Activated T-cell treated with anti-CD3 and anti-CD28 coated beads for 1 hour (primary cell): ENCODE data around the gene ATG7.
"Not testable (repeated sequence)": the region's sequence is repeated elsewhere in the genome, so short reads cannot be mapped to it uniquely, and the experiment has no call there.

Experiments
- DNase-seq: peaks from one replicate; pipeline ENCODE4 v3.0.0-alpha.2; 2020; ENCODE audit warnings: low read depth

The ATG7 gene

DNA sequence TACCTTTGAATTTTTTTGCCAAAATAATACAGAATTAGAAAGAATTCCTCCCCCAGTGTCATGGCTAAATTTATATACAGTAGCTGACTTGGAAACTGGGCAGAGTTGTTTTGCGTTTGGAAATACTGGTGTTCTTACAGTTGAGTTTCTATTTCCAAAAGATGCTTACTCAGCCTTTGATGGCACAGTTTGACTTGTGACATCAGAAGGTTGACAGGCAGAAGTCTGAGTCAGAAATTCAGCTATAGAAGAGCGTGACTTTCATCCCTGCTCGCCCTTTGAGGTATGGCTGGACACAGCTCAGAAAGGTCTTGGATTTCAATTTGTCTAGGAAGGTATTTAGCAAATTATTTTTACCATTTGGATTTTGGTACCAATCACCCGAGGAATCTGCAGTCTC lies 195.7 kb downstream of the ATG7 start:
- no peak for DNase-seq

DNA sequence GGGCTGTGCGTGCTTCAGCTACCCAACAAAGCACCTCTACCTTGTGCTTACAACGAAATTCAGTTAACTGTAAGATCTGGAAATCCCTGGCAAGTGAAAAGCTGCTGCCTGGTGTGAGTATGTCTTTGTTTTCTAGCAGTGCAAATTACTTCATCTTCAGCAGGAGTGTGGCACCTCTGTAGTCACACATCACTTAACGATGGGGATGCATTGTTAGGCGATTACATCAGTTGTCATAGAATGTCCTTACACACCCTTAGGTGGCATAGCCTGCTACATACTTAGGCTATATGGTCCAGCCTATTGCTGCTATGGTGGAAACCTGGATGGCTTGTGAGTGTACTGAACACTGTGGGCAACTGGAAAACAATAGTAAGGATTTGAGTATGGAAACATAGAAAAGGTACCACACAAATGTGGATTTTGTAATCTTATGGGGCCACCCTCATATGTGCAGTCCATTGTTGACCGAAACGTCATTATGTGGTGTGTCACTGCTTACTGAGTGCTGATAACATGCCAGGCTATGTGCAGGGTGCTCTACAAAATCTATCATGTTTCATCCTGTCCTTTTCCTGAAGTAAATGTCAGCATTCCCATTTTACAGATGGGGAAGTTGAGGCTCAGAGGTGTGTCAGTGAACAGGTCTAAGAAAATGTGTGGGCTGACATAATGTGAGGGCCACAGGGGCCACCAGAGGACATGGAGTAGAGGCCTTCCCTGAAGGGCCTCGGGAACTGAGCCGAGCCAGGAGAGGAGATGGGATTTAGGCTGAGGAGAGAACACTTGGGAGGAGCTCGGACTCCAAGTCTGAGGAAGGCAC lies 198.0 kb downstream of the ATG7 start:
- no peak for DNase-seq

DNA sequence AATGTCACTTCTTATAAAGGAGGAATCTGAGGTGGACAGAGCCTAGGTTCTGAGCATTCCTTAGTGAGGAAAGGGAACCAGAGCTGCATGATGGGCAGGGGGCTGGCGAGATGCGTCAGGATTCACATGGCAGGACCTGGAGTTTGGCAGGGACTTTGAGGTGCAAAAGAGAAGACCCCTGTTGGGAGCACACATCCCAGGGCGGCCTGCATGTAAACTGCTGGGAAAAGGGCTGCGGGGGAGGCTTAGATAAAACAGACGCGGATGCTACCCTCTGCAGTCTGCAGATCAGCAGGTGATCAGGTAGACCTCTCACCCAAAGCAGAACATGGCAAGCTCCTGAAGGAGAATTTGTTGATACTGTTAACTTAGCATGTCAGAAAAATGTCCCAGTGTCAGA lies 203.1 kb downstream of the ATG7 start:
- DNase-seq = no peak

DNA sequence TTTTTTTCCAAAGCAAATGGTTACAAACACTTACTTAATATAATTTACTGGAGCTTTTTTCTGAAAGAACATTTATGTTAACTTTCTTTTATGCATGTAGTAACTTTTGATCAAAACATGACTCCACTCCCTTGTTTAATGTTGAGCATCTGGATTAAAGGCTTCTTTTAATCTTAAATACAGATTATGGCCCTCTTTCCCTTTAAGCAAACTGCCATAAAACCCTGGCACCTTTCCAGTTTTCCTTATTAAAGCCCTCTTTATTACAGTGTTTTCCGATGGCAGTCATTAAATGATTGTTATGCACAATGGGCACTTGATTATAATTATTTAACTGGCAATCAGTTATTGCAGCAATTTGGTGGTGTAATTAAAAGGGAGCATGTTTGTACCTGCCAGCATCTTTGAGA lies 204.5 kb downstream of the ATG7 start:
- no peak for DNase-seq

DNA sequence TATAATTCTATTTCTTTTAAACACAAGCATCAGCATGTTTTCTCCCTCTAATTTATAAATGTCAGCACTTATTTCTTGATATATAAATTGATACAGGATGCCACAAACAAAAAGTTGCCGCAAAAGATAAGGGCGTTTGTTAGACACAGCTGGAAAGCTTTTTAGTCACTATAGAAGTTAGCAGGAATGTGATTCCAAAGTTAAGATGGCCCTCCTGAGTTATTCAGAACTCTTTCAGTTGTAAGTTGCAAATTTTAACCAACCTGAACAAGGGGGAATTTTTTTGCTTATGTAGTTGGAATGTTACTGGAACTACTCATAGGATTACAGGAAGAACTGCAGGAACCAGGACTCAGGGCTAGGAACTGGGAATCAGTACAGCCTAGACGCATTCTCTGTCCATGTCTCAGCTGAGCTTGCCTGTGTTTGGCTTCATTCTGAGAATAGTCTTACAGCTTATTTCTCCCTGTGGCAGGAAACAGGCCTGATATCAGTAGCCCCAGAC lies 205.3 kb downstream of the ATG7 start:
- DNase-seq = no peak

DNA sequence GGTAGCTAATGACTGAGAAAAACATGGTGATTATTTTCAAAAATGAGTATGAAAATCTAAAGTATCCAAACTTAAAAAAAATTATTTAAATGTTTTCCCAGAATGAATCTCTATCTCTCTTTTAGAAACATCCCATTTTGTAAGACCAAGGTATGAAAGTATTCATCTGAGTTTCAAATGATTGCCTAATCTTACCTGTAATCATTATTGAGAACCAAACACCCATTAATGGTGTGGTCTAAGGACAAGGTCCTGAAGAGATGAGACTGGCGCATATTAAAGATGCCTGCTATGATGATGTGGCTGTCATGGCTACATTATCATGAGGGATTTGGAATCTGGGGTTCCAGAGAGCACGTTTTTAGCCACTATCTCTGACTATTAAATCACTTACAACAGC lies 206.0 kb downstream of the ATG7 start:
- DNase-seq = no peak

DNA sequence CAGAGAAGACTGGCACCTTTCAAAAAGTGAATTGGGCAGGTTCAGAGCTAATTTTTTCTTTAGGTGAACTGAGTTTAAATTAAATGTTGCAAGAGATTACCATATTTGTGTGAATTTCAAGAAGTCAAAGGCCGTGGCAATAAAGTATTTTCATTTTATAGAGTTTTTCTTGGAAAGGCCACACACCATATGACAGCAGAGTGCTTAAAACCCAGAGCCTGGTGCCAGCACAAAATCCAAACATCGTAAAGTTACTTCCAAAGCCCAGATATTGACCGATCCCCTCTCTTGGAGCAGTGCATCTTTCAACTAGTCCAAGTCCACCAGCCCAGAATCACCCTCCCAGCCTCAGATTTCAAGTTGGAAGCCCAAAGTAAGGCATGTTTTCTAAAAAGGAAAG lies 207.0 kb downstream of the ATG7 start:
- no peak for DNase-seq

DNA sequence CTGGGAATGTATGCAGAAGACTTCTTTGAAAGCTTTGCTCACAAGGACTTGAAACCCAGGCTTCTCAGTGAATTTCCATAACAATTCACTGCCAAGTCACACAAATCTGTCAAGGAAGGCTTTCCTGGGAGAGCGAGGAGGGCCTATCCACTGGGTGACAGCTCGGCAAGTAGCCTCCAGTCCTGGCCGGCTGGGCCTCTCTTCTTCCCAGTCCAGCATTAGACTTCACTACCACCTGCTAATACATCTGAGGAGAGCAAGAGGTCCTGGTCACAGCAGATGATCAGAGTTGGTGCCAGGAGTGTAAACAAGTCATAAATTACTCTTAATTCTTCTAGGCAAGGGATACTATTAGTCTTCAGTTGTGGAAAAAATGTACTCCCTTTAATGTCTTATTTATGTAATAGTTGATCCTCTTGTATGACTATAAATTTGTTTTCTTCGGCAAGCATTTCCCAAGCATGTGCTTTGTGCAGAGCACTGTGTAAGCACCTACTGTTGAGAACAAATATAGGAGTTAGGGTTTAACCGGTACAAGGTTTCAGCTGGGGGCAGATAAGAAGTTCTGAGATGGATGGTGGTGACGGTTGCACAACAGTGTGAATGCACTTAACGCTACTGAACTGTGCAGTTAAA lies 208.6 kb downstream of the ATG7 start:
- DNase-seq = no peak

DNA sequence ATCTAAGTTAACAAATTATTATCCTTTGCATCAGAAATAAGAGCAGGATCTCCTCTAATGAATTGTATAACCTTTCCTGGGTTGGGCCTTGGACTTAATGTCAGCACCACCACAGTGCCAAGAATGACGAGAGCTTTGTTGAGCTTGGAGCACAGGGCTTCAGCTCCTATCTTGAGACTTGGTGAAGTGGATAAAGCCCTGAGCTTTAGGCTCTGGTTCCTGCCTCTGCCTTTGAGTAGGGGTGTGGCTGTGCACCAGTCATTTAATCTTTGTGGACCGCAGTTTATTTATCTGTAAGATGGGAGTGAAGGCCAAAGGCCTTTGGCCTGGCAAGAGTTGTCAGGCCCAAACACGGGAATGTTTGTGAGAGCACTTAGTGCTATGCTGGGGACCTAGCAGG lies 209.4 kb downstream of the ATG7 start:
- no peak for DNase-seq

DNA sequence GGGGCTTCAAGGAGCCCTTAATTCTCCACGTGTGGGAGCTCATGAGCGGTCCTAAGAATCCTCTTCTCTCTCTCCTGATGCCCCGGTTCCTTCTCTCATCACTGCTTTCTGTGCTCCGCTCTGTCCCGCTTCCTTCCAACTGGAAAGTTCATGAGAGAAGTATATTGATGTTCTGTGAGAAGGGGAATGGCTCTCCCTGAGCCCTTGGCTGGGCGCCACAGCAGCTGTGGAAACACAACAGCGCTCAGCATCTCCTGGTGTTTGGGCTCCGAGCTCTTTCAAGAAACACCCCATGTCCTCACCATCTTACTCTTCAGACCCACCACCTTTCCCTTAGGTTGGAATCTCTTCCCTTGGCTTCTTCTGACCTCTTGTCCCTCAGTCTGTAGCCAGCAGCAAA lies 209.8 kb downstream of the ATG7 start:
- DNase-seq = no peak

DNA sequence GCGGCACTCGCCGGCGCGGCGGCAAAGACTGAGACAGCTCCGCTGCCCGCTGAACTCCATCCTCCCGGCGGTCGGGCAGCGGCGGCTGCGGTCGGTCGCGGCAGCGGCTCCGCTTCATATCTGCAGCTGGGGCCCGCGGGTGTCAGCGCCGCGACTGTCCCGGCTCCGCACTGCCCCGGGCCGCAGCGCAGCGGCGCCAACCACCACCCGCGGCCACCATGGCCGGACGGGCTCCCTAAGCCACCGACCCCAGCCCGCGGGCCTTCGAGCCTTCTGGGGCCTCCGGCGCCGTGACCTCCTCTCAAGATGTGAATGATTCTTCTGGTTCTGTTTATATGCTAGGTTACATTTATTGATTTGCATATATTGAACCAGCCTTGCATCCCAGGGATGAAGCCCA lies 216.2 kb downstream of the ATG7 start:
- DNase-seq = not testable (repeated sequence)

DNA sequence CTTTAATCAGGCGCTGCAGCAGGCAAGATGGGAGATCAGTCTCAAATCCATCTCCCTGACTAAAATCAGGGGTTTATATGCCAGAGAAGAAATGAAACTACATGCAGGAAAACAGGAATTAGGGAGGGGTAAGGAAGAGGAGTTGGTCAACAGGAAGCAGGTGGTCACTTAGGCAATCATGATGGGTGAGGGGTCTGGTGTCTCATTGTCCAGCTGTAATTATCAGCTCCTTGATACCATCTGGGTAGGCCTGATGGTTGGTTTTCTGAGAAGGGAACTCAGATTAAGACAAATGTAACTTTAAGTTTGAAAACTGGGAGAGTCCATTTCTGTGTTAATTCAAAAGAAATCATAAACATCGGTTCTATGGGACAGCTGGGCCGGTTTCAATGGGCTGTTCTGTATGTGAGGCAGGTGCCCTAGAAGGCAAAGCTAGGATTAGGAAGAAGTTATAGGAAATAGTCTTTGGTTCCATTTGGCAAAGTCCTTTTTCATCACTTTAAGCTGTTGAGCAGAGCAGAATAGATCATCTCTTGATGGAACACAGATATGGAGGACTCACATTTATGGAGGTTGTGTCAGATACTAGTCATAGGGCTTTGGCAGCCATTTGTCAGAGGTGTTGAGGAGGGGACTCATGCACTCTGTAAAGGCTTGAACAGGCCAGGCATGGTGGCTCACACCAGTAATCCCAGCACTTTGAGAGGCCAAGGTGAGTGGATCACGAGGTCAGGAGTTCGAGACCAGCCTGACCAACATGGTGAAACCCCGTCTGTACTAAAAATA lies 222.1 kb downstream of the ATG7 start:
- DNase-seq = no peak

DNA sequence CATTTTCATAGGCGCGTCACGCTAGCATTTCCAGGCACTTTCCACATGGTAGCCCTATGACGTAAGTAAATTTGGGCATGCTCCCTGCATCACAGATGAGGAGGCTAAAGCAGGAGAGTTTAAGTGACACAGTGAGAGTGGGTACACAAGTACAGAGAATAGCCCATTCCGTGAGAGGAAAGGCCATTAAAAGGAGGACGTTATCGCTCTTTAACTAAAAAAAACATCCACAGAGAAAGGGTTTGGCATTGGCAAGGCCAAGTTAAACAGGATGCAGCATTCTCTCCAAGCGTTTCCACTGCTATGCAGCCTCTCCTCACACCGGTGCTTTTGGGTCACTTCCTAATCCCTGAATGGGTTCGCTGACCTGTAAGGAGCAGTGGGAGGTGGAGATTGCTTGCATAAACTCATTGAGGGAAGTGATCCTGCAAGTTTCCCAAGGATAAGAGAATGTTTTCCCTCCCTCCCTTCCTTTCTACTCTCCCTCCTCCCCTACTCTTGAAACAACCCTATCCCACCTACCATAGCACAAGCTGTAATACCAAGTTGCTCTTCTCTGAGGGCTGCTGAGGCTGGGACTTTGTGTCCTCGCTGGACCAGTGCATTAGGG lies 223.9 kb downstream of the ATG7 start:
- no peak for DNase-seq

DNA sequence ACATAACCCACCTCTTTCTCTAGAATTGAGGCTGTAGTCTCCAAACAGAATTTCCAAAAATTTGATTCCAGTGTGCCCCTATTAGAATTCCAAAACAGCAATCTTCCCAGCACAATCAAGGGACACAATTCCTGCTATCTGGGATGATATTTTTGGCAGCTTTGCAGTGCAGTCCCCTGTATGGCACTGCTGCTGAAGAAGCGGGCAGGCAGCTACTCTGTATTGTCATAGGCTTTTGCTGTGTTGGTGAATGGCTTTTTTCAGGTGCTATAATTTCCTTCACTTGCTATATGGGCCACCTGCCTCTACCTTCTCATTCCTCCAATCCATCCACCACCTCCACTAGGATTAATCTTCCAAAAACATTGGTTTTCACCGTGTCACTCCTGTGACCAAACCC lies 226.0 kb downstream of the ATG7 start:
- DNase-seq = no peak

DNA sequence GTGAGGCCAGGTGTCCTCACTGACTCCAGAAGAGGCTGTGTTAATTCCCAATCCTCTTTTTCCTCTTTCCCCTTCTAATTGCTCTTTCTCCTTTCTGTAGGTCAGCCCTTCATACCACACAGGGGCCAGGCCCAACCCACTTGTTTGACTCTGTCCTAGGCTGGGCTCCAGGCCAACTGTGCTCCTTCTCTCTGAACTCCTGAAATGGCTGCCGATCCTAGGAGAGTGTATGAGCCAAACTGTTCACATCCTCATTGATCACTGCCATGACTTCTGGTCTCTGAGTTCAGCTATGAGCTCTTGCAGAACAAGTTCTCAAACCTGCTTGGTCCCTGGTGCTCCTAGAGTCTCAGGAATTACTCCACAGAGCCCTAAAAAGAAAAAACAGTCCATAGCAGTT lies 226.4 kb downstream of the ATG7 start:
- DNase-seq = no peak

DNA sequence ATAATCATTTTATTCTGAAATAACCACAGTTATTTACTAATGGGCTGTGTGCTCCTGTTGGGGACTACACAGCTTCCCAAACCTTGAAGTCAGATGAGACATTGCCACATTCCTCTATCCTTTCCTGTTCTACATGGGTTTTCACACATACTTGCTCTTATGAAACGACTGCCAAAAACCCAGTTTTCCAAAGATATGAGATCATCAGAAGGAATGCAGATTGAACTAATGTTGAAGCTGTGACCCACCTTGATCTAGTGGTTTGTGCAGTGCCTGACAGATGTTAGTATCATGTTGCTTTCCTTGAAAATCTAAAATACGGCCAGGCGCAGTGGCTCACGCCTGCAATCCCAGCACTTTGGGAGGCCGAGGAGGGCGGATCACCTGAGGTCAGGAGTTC lies 226.9 kb downstream of the ATG7 start:
- no peak for DNase-seq

DNA sequence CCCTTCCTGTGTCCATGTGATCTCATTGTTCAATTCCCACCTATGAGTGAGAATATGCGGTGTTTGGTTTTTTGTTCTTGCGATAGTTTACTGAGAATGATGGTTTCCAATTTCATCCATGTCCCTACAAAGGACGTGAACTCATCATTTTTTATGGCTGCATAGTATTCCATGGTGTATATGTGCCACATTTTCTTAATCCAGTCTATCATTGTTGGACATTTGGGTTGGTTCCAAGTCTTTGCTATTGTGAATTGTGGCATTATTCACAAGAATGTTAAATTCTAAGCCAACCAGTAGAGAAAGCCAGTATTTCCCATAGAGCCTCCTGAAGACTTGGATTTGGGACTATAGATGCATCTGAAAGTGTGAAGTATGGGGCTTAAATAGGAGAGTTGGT lies 230.2 kb downstream of the ATG7 start:
- not testable (repeated sequence) for DNase-seq

DNA sequence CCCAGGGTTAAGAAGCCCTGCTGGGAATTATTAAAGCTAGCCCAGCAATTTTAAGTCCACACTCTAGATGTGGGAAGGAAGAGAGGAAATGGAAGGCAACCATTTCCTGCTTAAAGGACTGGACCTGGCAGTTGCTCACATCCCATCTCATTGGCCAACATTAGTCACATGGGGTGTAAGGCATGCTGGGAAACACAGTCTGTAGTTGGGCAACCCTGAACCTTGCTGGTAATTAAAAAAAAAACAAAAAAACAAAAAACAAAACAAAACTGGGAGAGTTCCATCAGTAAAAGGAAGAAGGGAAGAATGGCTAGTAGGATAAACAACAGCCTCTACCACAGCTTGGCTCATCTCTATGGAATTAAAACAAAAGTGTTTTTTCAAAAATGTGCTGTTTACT lies 235.5 kb downstream of the ATG7 start:
- DNase-seq = no peak

DNA sequence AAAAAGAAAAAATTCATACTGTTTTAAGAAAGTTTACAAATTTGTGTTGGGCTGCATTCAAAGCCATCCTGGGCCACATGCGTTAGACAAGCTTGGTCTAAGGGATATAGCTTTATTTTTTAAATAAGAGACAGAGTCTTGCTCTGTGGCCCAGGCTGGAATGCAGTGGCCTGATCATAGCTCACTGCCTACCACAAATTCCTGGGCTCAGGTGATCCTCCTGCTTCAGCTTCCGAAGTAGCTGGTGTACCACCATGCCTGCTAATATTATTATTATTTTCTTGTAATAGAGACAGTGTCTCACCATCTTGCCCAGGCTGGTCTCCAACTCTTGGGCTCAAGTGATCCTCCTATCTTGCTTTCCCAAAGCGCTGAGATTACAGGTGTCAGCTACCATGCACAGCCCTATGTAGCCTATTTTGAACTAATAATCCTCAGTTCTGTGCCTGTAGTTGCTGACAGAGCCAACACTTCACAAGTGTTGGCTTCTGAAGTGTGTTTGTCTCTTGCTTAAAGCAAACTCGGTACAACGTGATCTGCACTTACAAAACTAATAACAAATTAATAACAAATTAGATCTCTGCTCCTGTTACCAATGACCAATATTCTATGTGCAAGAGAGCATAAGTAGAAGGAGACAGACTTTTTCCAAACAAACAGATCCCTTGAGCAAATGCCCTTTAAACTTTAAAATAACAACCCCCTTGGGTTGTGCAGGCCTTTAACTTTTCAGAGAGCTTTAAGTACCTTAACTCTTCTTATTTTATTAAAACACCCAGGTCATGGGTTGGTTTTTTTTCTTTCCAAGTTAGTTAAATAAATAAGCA lies 236.4 kb downstream of the ATG7 start:
- DNase-seq = no peak

DNA sequence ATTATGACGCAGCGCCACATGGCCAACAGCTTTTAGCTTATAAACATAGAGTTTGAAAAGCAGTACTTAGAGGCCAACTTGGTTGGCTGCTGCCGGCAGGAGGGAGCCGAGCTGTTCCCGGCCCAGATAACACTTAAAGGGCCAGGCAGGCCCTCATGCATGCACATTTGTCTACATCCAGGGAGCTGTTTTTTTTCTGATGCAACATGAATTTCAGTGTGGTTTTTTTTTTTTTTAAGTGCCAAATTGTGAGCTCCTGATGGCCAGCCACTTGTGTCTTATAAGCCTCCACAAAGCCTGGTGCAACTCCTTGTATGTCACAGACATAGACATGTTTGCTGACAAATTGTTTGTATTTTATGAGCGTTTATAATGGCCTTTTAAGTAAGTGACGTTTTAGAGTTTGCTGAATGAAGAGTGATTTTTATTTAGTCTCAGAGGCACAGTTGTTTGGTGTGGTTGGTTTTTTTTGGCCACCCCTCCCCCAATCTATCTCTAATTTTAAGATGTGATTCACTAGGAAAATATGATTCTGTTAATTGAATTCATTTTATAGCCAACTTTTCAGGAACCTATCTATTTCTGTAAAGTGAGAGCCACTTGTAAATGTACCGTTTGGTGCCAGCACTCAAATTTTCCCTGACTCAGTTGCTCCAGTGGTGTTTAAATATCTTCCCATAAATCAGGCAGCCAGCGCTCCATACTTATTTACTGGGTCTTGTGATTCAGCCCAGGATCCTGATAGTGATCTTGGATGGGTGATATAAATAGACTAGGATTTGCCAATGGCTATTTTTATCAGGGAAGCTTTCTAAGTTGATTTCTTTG lies 237.2 kb downstream of the ATG7 start:
- no peak for DNase-seq

DNA sequence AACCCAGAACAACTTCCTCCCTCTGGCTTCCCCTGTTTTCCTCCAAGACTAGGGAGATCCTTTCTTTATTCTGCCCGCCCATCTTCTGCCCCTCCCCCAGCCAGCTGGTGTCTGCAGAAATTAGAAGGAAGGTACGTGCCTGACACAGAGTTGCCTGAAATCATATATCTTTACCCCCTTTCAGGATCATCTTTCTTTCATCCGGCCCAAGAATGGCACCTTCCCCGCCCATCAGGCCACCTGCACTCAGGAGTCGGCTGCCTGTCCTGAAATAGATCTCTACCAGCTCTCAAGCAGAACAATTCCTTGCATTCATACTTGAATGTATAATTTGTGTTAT lies 237.8 kb downstream of the ATG7 start:
- DNase-seq = no peak
